Raji (cell line): Measurements from ENCODE around the gene UBQLNL.

Source experiments
- POLR2A ChIP-seq: IDR thresholded peaks from 2 replicates; pipeline ENCODE4 v1.6.1; 2011; ENCODE audit warnings: low read depth, low read length, control low read depth; ENCODE audit not compliant: insufficient read depth

Gene UBQLNL

DNA sequence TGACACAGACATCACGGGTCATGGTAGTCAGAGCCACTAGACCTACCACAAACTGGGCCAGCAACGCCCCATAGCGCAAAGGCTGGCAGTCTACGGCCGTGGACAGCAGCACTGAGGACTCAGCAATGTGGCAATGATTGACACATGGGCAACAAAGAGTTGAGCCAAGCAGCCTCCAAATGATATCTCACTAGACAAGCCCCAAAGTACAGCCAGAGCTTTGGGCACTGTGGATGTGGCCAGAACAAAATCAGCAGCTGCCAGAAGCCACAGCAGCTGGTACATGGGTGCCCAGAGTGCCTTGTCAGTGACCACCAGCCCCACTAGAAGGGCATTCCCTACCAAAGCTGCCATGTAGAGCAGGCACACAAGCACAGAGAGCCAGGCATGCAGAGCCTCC is 11.2 kb upstream of the UBQLNL start:
- TF ChIP-seq POLR2A, result no peak

DNA sequence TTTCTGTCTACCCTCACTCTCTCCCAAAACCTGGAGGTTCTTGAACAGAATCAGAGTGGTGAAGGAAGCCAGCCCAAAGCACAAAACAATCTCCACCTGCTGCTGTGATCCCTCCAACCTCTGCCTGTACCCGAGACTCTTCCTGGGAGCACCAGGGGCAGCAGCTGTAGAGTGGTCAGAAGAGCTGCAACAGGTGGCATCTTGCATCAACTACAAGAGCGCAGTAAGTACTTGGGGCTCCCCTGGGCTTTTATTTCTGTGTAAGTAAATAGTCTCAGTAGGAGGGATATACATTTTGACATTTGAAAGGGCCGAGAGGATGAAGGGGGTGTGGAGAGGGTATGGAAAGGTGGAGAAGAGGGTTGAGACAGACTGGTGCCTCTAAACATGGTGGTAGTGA is 8.3 kb upstream of the UBQLNL start:
- no peak for TF ChIP-seq POLR2A

DNA sequence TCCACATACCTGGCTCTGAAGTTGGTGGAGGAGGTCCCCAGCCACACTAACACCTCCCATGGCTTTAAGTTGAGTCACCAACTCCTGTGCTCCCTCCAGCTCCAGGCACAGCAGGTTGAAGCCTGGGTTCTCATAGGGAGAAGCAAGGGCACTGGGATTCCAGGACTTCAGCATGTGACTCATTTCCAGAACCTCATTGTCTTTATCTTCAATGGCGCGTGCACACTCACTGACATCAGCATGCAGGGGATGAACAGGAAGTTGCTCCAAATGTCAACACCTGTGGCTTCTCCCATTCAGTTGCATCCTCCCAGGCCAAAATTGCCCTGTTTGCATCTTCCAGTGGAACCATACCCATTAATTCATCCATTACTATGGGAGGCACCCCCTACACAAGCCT is 5.8 kb upstream of the UBQLNL start:
- no peak for TF ChIP-seq POLR2A

DNA sequence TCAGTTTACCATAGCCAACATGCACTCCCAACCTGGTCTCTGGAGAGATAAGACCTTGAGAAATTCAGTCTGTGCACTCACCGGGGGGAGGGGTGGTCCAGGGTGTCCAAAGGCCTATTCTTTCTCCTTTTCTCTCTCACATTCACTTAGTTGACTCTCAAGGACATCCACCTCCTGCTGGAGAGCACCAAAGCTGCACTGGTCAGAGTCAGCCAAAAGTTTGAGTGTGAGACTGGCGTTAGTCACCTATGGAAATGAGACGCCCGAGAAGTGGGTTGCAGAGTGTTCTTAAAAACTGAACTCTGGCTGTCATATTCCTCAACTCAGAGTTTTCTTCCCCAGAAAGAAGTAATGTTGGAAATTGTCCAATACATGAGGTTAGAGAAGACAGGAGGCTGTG is 5.0 kb upstream of the UBQLNL start:
- no peak for TF ChIP-seq POLR2A

DNA sequence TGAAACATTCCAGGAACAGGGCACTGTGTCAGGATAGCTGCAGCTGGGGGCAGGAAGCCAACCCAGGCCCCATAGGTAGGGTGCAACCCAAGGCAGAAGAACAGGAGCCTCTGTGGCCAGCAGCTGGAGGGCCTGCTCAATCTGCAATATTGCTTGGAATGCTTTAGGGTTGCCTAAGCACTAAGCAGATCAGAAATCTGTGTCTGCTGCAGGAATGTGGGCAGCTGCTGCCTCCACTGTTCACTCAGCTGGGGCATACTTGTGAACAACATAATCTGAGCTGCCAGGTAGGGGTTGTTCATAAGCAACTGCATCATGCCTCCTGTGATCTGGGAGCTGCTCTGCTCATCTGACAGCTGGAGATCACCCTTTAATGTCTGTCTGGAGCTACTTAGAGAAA is 1.7 kb downstream of the UBQLNL start:
- no peak for TF ChIP-seq POLR2A

DNA sequence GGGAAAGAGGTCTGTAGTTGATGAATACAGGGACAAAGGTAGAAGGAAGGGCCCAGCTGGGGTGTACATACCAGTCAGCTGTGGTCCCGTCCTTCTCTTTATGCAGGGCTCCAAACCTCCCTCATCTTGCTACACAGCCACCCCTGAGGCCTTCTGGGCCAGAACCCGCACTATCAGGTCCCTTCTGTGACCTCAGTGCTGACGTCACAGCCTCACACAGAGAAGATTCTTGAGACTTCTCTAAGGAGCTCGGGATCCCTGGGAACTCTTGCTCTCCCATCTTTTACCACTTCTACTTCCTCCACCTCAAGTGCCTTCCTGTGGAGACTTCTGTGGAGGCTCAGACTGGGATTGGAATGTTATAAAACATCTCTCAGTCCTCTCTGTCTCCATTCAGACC is 6.7 kb downstream of the UBQLNL start, which contains the start of gene UBQLN3:
Gene UBQLN3, minus strand, starts transcription at position 155 of the 400 bp plus-strand sequence. CDS start 399 bp downstream, outside the sequence.
- no peak for TF ChIP-seq POLR2A

DNA sequence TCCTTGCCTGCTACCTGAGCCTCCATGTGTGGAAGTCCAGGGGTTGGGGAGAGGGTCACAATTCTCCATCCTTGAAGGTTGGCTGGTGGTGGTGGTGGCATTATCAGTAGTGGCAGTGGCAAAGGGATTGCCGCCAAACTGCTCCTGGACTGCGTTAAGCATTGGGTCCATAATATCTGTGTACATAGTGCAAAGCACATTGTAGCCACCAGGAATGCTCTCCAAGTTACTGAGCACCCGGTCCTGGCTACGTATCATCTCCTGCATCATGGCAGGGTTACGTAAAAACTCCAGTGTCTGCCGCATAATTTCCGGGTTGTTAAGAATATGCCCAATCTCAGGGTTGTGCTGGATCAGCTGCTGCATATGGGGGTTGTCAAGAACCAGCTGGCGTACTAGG is 7.9 kb downstream of the UBQLNL start:
- TF ChIP-seq POLR2A, result no peak

DNA sequence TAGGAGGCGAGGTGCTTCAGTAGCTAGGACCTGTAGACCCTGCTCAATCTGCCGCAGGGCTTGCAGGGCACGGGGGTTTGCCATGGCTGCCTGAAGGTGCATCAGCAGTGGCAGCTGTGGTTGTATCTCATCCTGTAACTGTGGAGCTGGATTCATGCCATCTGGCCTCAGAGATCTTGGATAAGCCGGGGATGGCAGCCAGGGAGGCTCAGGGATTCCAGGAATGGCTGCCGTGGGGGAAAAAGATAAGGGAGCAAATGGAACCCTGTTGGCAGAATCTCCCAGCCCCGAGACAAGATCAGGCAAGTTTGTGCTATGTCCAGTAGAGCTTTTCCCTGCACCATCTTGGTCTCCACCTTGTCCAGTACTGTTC is 8.6 kb downstream of the UBQLNL start:
- TF ChIP-seq POLR2A, result no peak

DNA sequence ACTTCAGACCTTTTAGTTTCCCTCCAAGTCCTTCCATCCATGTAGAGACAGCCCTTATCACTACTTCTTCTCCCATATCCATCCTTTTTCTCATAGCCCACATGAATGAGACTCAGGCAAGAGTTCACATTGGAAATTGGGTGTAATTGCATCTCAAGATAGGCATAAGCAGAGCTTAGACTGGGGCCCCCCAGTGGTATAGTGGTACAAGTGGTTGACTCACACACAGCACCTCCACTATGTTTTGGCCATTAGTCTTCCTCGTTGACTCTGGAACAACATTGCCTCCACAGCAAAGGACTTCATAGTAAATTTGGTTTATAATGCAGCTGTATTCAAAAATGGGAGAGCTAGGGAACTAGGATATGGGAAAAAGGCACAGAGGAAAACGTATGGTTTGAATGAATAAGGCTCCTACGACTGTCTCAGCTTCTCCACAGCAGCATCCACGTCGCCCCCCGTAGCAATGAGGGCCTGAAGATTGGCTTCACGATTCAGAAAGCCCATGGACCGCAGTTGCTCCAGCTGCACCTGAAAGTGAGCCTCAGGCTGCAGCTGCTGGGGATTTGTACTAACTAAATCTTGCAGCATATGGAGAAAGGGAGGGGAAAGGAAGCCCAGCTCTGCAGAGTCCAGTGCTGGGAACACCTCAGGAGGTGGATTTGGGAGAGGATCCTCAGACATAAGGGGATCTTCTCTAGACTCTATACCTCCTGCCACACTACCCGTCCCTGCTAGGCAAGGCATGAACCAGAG is 9.1 kb downstream of the UBQLNL start:
- TF ChIP-seq POLR2A, result no peak

DNA sequence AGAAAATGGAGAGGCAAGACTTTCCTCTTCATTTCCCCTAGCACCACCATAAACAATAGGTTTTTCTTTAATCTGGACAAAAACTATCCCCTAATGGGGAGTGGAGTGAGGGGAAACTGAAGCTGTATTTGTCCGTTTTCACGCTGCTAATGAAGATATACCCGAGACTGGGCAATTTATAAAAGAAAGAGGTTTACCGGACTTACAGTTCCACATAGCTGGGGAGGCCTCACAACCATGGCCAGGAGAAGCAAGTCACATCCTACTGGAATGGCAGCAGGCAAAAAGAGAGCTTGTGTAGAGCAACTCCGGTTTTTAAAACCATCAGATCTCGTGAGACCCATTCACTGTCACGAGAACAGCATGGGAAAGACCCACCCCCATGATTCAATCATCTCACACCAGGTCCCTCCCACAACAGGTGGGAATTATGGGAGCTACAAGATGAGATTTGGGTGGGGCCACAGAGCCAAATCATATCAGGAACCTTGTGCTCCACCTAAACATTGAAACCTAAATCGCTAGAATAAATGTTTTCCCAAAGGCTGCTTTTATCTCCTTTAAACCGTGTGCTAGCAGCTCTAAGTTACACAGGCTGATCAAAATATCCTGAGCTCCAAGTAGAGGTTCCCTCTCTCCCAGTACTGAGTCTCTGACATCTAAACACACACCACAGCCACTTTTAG is 11.0 kb downstream of the UBQLNL start:
- TF ChIP-seq POLR2A, result no peak

DNA sequence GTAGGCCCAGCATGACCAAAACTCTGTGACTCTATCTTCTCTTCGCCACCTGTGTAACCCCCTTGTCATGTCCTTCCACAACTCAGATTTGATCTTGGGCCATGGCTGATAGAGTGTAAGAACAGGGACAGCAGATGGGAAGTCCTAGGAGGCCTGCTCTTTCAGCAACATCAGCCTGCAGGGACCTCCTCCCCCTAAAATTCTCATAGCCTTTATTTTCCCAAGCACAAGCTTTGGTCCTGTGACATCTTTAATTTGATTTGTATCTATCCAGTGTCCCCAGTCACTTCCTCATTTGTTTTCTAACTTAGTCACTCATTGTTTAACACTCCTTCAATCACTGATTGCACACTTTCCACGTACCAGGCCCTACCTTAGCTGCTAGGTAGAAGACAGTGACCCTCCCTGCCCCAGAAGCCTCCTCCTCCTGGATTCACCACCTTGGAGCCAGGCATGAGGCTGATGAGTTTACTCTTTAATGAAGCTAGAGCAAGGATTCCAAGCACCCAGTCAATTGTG is 12.0 kb downstream of the UBQLNL start:
- TF ChIP-seq POLR2A, result no peak

DNA sequence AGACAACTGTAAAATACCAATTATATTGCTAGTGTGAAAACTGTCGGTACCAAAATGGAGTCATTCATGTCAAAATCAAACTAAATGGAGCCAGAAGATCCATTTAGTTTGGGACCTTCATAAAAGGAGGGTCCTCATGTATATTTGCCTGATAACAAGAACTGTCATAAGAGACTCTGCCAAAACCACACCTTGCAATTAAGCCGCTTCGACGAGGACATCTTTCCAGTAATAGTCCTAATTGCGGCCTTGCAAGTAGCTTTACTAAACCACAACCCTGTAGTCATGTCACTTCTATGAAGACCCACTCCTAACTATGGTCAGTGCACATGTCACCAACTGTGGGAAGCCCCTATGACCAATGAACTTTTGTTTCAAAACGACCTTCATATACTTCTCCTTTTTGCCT is 16.1 kb downstream of the UBQLNL start:
- no peak for TF ChIP-seq POLR2A

DNA sequence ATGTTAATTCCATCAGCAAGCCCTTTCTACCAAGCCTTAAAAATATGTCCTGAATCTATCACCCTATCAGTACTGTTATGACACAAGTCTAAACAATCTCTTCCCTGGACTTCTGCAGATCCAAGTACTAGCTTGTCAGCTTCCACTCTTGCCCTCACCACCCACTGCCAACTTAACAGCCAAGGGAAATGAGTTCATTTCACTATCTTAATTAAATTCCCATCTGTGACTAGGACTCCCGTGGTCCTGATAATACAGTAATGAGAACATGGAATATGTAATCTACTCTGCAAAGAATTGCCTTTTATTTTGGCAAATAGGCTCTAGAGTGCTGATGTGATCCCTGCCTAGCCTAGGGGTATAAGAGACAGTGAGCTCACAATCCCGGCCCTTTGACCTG is 16.8 kb downstream of the UBQLNL start:
- TF ChIP-seq POLR2A, result no peak

DNA sequence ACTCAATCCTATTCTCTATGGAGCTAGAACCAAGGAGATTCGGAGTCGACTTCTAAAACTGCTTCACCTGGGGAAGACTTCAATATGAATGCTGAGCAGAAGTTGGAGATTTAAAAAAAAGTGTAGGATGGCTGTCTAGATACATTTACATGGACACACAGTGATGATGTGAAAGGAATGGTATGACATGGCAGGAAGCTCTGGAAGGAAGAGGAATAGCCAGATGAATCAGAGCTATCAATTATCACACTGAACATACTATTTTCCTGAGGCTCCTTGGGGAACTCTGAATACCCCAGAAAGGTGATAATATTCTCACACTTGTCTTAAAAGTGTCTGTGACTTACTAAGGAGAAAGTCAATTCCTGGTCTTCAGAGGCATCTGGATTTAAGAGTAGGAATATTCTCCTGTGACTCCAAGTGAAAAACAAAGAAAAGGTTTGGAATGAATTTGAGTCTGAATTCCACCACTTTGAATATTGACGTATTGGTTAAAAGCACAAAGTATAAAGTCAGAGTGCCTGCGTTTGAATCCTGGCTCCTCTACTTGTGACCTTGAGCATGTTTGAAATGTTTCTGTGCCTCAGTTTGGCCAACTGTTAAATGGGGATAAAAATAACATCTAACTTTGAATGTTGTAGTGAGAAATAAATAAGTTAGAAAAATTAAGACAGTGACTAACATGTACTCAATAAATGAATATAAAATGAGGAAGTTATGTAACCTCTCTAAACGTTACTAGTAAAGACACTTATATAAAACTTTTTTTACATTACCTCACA is 26.7 kb downstream of the UBQLNL start:
- no peak for TF ChIP-seq POLR2A

DNA sequence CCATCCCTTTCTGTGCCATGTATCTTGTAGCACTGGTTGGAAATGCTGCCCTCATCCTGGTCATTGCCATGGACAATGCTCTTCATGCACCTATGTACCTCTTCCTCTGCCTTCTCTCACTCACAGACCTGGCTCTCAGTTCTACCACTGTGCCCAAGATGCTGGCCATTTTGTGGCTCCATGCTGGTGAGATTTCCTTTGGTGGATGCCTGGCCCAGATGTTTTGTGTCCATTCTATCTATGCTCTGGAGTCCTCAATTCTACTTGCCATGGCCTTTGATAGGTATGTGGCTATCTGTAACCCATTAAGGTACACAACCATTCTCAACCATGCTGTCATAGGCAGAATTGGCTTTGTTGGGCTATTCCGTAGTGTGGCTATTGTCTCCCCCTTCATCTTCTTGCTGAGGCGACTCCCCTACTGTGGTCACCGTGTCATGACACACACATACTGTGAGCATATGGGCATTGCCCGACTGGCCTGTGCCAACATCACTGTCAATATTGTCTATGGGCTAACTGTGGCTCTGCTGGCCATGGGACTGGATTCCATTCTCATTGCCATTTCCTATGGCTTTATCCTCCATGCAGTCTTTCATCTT is 27.6 kb downstream of the UBQLNL start:
- no peak for TF ChIP-seq POLR2A
